B cell (primary cell): ENCODE measurements around the gene PDX1. TPM values are rescaled to one million over a fixed set of nuclear protein-coding genes. Genes with fewer than 3 reads are reported as not detected.

Experiments used
- ATAC-seq: fragments of 200-7000 bp; cut with Tn5 transposase; one replicate; pipeline ENCODE4 v1.10.0; 2021; ENCODE audit warnings: low read depth, mild to moderate bottlenecking, moderate number of reproducible peaks, moderate library complexity
- CTCF ChIA-PET: fragments of 350-600 bp; sonication (Branson Sonifier 250); formaldehyde crosslinking; loops from one replicate; lab custom pipeline; 2021; ENCODE audit warnings: antibody characterized with exemption, inconsistent platforms; lab: Charles Lee
- POLR2A ChIA-PET: fragments of 350-600 bp; sonication (Branson Sonifier 250); formaldehyde crosslinking; loops from one replicate; lab custom pipeline; 2021; ENCODE audit warnings: antibody characterized with exemption; lab: Charles Lee
- DNase-seq: peaks from one replicate; pipeline ENCODE4 v3.0.0; 2013
- H2AFZ ChIP-seq: 2 replicates; pipeline ENCODE4 v1.6.1; 2012; ENCODE audit warnings: mild to moderate bottlenecking, low read depth, low read length; ENCODE audit not compliant: insufficient read depth, poor library complexity, severe bottlenecking
- H3K27ac ChIP-seq, 2 donors: 1 replicate in 1 of 2; 2 replicates in 1 of 2; pipeline ENCODE4 v1.5.1; 2012 to 2013; ENCODE audit warnings: low read length in 2 of 2, mild to moderate bottlenecking in 2 of 2, moderate library complexity in 1 of 2
- H3K27me3 ChIP-seq, 4 experiments: fragments of 200-600 bp in 1 of 4; sonication (generic) in 1 of 4; replicated peaks in 1 of 4; 1 replicate in 2 of 4; 2 replicates in 2 of 4; pipeline versions ENCODE4 v1.6.1 to v1.7.0; 2013 to 2016; ENCODE audit warnings: low read length in 3 of 4, mild to moderate bottlenecking in 2 of 4, mixed read lengths in 1 of 4, moderate library complexity in 1 of 4; ENCODE audit not compliant: insufficient read depth in 4 of 4, control insufficient read depth in 3 of 4; ENCODE audit errors: control extremely low read depth in 1 of 4
- H3K36me3 ChIP-seq, 2 experiments: replicated peaks in 1 of 2; 1 replicate in 1 of 2; 2 replicates in 1 of 2; pipeline versions ENCODE4 v1.6.1 to v1.7.1; 2013; ENCODE audit warnings: low read length in 1 of 2; ENCODE audit not compliant: insufficient read depth in 2 of 2, control insufficient read depth in 1 of 2; ENCODE audit errors: control extremely low read depth in 1 of 2, extremely low read depth in 1 of 2
- H3K4me1 ChIP-seq, 2 donors: fragments of 200-600 bp in 1 of 2; sonication (generic) in 1 of 2; 1 replicate in 1 of 2; 2 replicates in 1 of 2; pipeline versions ENCODE4 v1.5.1 to v1.6.1; 2013 to 2017; ENCODE audit warnings: low read length in 2 of 2; ENCODE audit not compliant: control insufficient read depth in 2 of 2, insufficient read depth in 2 of 2
- H3K4me2 ChIP-seq: replicated peaks from 2 replicates; pipeline ENCODE3; 2012; ENCODE audit warnings: mild to moderate bottlenecking, low read depth, low read length; ENCODE audit not compliant: poor library complexity, severe bottlenecking
- H3K4me3 ChIP-seq, 5 experiments: fragments of 200-600 bp in 1 of 5; sonication (generic) in 1 of 5; 1 replicate in 3 of 5; 2 replicates in 2 of 5; pipeline versions ENCODE4 v1.5.1 to v1.7.0; 2011 to 2016; ENCODE audit warnings: low read length in 4 of 5, mild to moderate bottlenecking in 4 of 5, low read depth in 2 of 5, control low read depth in 1 of 5, moderate library complexity in 1 of 5; ENCODE audit not compliant: insufficient read depth in 1 of 5; ENCODE audit errors: control extremely low read depth in 1 of 5, extremely low read depth in 1 of 5
- H3K79me2 ChIP-seq: fragments of 200-600 bp; sonication (generic); one replicate; pipeline ENCODE4 v1.6.0; 2016; ENCODE audit warnings: low read length; ENCODE audit not compliant: control insufficient read depth, insufficient read depth
- H3K9ac ChIP-seq: fragments of 200-600 bp; sonication (generic); 2 replicates; pipeline ENCODE4 v1.6.1; 2017; ENCODE audit warnings: mild to moderate bottlenecking, low read length, moderate library complexity
- H3K9me3 ChIP-seq, 3 donors: one replicate each; pipeline versions ENCODE4 v1.6.1 to v1.7.1; 2013; ENCODE audit warnings: low read length in 2 of 3; ENCODE audit not compliant: control insufficient read depth in 2 of 3, insufficient read depth in 1 of 3; ENCODE audit errors: control extremely low read depth in 1 of 3
- H4K20me1 ChIP-seq: 2 replicates; pipeline ENCODE4 v1.6.0; 2012; ENCODE audit warnings: mild to moderate bottlenecking, low read length; ENCODE audit not compliant: insufficient read depth, control insufficient read depth, poor library complexity, severe bottlenecking
- H3K27ac Mint-ChIP-seq: one replicate; pipeline ENCODE4 v1.8.0; 2021; ENCODE audit warnings: mixed read lengths
- H3K27me3 Mint-ChIP-seq: one replicate; pipeline ENCODE4 v1.8.0; 2021; ENCODE audit warnings: mixed read lengths
- H3K4me1 Mint-ChIP-seq: one replicate; pipeline ENCODE4 v1.8.0; 2021; ENCODE audit warnings: mixed read lengths
- H3K4me3 Mint-ChIP-seq: one replicate; pipeline ENCODE4 v1.8.0; 2021; ENCODE audit warnings: mixed read lengths
- H3K9me3 Mint-ChIP-seq: one replicate; pipeline ENCODE4 v1.8.0; 2022; ENCODE audit warnings: mixed read lengths; ENCODE audit not compliant: insufficient read depth
- CTCF ChIP-seq: fragments of 200-600 bp; IDR thresholded peaks from one replicate; pipeline ENCODE4 v1.8.0; 2022; ENCODE audit warnings: antibody characterized with exemption, mild to moderate bottlenecking
- EZH2 ChIP-seq: IDR thresholded peaks from 2 replicates; pipeline ENCODE4 v1.6.1; 2012; ENCODE audit warnings: borderline replicate concordance, low read depth, mild to moderate bottlenecking, moderate library complexity, low read length; ENCODE audit not compliant: insufficient read depth, poor library complexity, severe bottlenecking
- WGBS: methylation state at CpG from one replicate; pipeline ENCODE4 v1.1.5; 2013; ENCODE audit warnings: missing lambda C conversion rate; ENCODE audit not compliant: insufficient coverage; 5-methylcytosine and 5-hydroxymethylcytosine counted together
- intact Hi-C: fragments of 100-400 bp; cut with micrococcal nuclease; formaldehyde crosslinking; loops from one replicate; pipeline ENCODE4 v1.10.0; 2022
- polyA plus RNA-seq: library from polyadenylated mRNA; depleted of rRNA; stranded (reverse); fragments of >200 nt; gene quantifications from 2 replicates; pipeline ENCODE4 v1.2.3, GENCODE V29; 2012
- total RNA-seq, 2 donors: library from RNA; stranded (reverse); fragments of 120-200 nt in 1 of 2; gene quantifications; 1 replicate in 1 of 2; 2 replicates in 1 of 2; pipeline versions ENCODE4 v1.2.3 to v1.2.4, GENCODE V29; 2013 to 2022

The PDX1 gene
- total and polyA plus RNA-seq, 2 donors (not counting 1 experiment from before 2014, with no cell fraction given) = not detected

- Mint-ChIP-seq H3K4me1 (no peaks in the 10 kb centered on the region), H3K4me3 (no peak overlapping the region), H3K27me3 (peaks cover 75% of the 10 kb centered on the region), H3K9me3 (no peaks in the 10 kb centered on the region), H3K27ac (no peak overlapping the region)
- Histone ChIP-seq H2AFZ (no peak overlapping the region), H3K4me3 (no peak overlapping the region), H3K79me2 (no peaks in the 10 kb centered on the region), H3K27ac (no peak overlapping the region), H3K36me3 (no peaks in the 10 kb centered on the region), H3K27me3 (peaks cover 0 to 59% (median 31%) of the 10 kb centered on the region in 4 experiments), H3K9me3 (no peaks in the 10 kb centered on the region), H4K20me1 (no peaks in the 10 kb centered on the region), H3K4me2 (no peak overlapping the region), H3K4me1 (no peaks in the 10 kb centered on the region), H3K9ac (no peak overlapping the region)
- ATAC-seq = no peak
- ChIA-PET CTCF (no interaction called here), POLR2A (no interaction called here)
- no CpG with 5 or more reads among the region's 4 CpGs for WGBS
- TF ChIP-seq EZH2 (no peak), CTCF (no peak)
- intact Hi-C loops = no loop called here
- DNase-seq = no peak
Measured at GRCh38 chr13:27909378-27909777, 10.4 kb upstream of the PDX1 start.

GRCh38 chr13:27911521-27911920 is 8.3 kb upstream of the PDX1 start:
- H3K4me1 ChIP-seq = no peaks in the 10 kb centered on the region
- TF ChIP-seq EZH2 (no peak), CTCF (no peak)
- peaks cover 0 to 56% (median 32%) of the 10 kb centered on the region in 4 experiments for H3K27me3 ChIP-seq
- ATAC-seq (no peak), DNase-seq (no peak)
- no peak overlapping the region for H3K4me3 ChIP-seq
- ChIA-PET CTCF (interaction anchor here (1.0 kb wide), 1 partner anchor 85 kb away, joined by 3 read pairs; no protein-coding TSS in a partner anchor), POLR2A (no interaction called here)
- no peaks in the 10 kb centered on the region for H3K36me3 ChIP-seq
- H3K27ac ChIP-seq = no peak overlapping the region
- no CpG with 5 or more reads among the region's 2 CpGs for WGBS
- no peaks in the 10 kb centered on the region for H4K20me1 ChIP-seq
- no peak overlapping the region for H3K27ac Mint-ChIP-seq
- no peak overlapping the region for H2AFZ ChIP-seq
- H3K4me3 Mint-ChIP-seq = no peak overlapping the region
- H3K4me1 Mint-ChIP-seq = no peaks in the 10 kb centered on the region
- H3K79me2 ChIP-seq = no peaks in the 10 kb centered on the region
- H3K27me3 Mint-ChIP-seq = peaks cover 68% of the 10 kb centered on the region
- peaks cover 0 to 6% (median 0%) of the 10 kb centered on the region in 3 donors for H3K9me3 ChIP-seq
- no peak overlapping the region for H3K9ac ChIP-seq
- H3K9me3 Mint-ChIP-seq = no peaks in the 10 kb centered on the region
- intact Hi-C loops = loop anchor here (10.0 kb wide), 1 partner anchor 77 kb away; no protein-coding TSS in a partner anchor
- no peak overlapping the region for H3K4me2 ChIP-seq
